ENCODE measurements around the gene POLR2J.
"Not testable (repeated sequence)": the region's sequence is repeated elsewhere in the genome, so short reads cannot be mapped to it uniquely, and the experiment has no call there.

GRCh38 chr7:102505298-102506185 lies 26.8 kb upstream of the POLR2J start:
- not testable (repeated sequence) for TF ChIP-seq CTCF, POLR2A, EP300 (IDR thresholded peaks at IDR 0.05)

All from sigmoid colon (tissue), 4 donors.